ENCODE data around the gene NCKAP5. TPM values are rescaled to one million over a fixed set of nuclear protein-coding genes. Genes with fewer than 3 reads are reported as not detected.

The NCKAP5 gene
- total and polyA plus RNA-seq, 2 of the 8 experiments (the other 6 are each of a cell fraction or from before 2014, with no cell fraction given), result 0.27 to 0.86 TPM

- TF ChIP-seq RFX5 (IDR thresholded peaks at IDR 0.05; ENCODE audit: borderline replicate concordance, low read depth, low read length) (no peak), SUZ12 (IDR thresholded peaks at IDR 0.05; ENCODE audit: low read length) (no peak), SAP30 (IDR thresholded peaks at IDR 0.05; ENCODE audit: insufficient read depth, insufficient replicate concordance, low read length) (no peak), PHF8 (conservative IDR thresholded peaks at IDR 0.05; ENCODE audit: low read depth, low read length) (no peak)
Observed at GRCh38 chr2:133344849-133345248, 223.4 kb downstream of the NCKAP5 start (continued).
